Natural killer cell (primary cell): ENCODE measurements around the gene GGT6. TPM values are rescaled to one million over a fixed set of nuclear protein-coding genes. Genes with fewer than 3 reads are reported as not detected.

ENCODE experiments used
- ATAC-seq, 3 donors: fragments of 150-1000 bp in 2 of 3; fragments of 200-7000 bp in 1 of 3; cut with Tn5 transposase; 1 replicate in 1 of 3; 2 replicates in 2 of 3; pipeline ENCODE4 v1.10.0; 2021; ENCODE audit warnings: mild to moderate bottlenecking in 2 of 3, moderate library complexity in 2 of 3
- DNase-seq, 2 donors: peaks; one replicate each; pipeline versions ENCODE4 v3.0.0 to v3.0.0-alpha.2; 2013 to 2021; ENCODE audit warnings: mixed read lengths in 1 of 2
- H3K27ac ChIP-seq: one replicate; pipeline ENCODE4 v1.5.1; 2013; ENCODE audit warnings: mild to moderate bottlenecking, low read length
- H3K27me3 ChIP-seq: one replicate; pipeline ENCODE4 v1.6.1; 2013; ENCODE audit warnings: low read length; ENCODE audit not compliant: control insufficient read depth, insufficient read depth
- H3K36me3 ChIP-seq: one replicate; pipeline ENCODE4 v1.6.1; 2013; ENCODE audit warnings: low read length; ENCODE audit not compliant: control insufficient read depth, insufficient read depth
- H3K4me1 ChIP-seq: one replicate; pipeline ENCODE4 v1.6.1; 2013; ENCODE audit warnings: low read length; ENCODE audit not compliant: control insufficient read depth, insufficient read depth
- H3K4me3 ChIP-seq: one replicate; pipeline ENCODE4 v1.5.1; 2013; ENCODE audit warnings: low read length
- H3K9me3 ChIP-seq: one replicate; pipeline ENCODE4 v1.6.1; 2013; ENCODE audit warnings: low read length; ENCODE audit not compliant: control insufficient read depth, insufficient read depth
- H3K27ac Mint-ChIP-seq, 2 donors: one replicate each; pipeline ENCODE4 v1.8.0; 2022; ENCODE audit warnings: mild to moderate bottlenecking in 2 of 2, mixed read lengths in 2 of 2, moderate library complexity in 1 of 2
- H3K27me3 Mint-ChIP-seq, 2 donors: one replicate each; pipeline ENCODE4 v1.8.0; 2022; ENCODE audit warnings: low read depth in 2 of 2, mixed read lengths in 2 of 2
- H3K36me3 Mint-ChIP-seq: one replicate; pipeline ENCODE4 v1.8.0; 2022; ENCODE audit warnings: mixed read lengths
- H3K4me1 Mint-ChIP-seq, 2 donors: one replicate each; pipeline ENCODE4 v1.8.0; 2022; ENCODE audit warnings: mixed read lengths in 2 of 2
- H3K4me3 Mint-ChIP-seq: one replicate; pipeline ENCODE4 v1.8.0; 2022; ENCODE audit warnings: mild to moderate bottlenecking, moderate library complexity, mixed read lengths
- H3K9me3 Mint-ChIP-seq, 2 donors: one replicate each; pipeline ENCODE4 v1.8.0; 2022; ENCODE audit warnings: mixed read lengths in 2 of 2
- CTCF ChIP-seq: fragments of 200-600 bp; IDR thresholded peaks from one replicate; pipeline ENCODE4 v1.8.0; 2022; ENCODE audit warnings: antibody characterized with exemption
- WGBS: methylation state at CpG from one replicate; pipeline ENCODE4 v1.1.7; 2013; ENCODE audit warnings: missing lambda C conversion rate; ENCODE audit not compliant: insufficient coverage; 5-methylcytosine and 5-hydroxymethylcytosine counted together
- intact Hi-C: fragments of 100-400 bp; cut with micrococcal nuclease; formaldehyde crosslinking; loops from one replicate; pipeline ENCODE4 v1.14.2; 2022
- total RNA-seq, 4 donors: library from RNA; stranded (reverse); fragments of 120-200 nt in 1 of 4; gene quantifications; one replicate each; pipeline versions ENCODE4 v1.2.3 to v1.2.4, GENCODE V29; 2013 to 2022

Gene GGT6
- total RNA-seq, 3 donors from 2014 or later (not counting 1 experiment from before 2014, with no cell fraction given): not detected

- H3K4me3 Mint-ChIP-seq: no peak overlapping the region
- TF ChIP-seq CTCF: no peak
- intact Hi-C loops: no loop called here
- no peaks in the 10 kb centered on the region for H3K9me3 Mint-ChIP-seq
- no peak overlapping the region for H3K27ac ChIP-seq
- no peak overlapping the region for H3K27ac Mint-ChIP-seq
- peaks cover 0 to 10% of the 10 kb centered on the region in 2 donors for H3K27me3 Mint-ChIP-seq
- H3K27me3 ChIP-seq: no peaks in the 10 kb centered on the region
- peaks cover 8% of the 10 kb centered on the region for H3K4me1 ChIP-seq
- WGBS: 91% methylated on average over 17 of the region's 17 CpGs
- peaks cover 0 to 5% of the 10 kb centered on the region in 2 donors for H3K4me1 Mint-ChIP-seq
- no peak overlapping the region for H3K4me3 ChIP-seq
- no peaks in the 10 kb centered on the region for H3K9me3 ChIP-seq
- no peaks in the 10 kb centered on the region for H3K36me3 Mint-ChIP-seq
- ATAC-seq: no peak
- no peaks in the 10 kb centered on the region for H3K36me3 ChIP-seq
- no peak for DNase-seq
Measured at GRCh38 chr17:4531988-4532736, 28.2 kb downstream of the GGT6 start.

GRCh38 chr17:4530799-4531730, 29.3 kb downstream of the GGT6 start:
- ATAC-seq (no peak), DNase-seq (no peak)
- Mint-ChIP-seq H3K36me3 (no peaks in the 10 kb centered on the region), H3K27me3 (peaks cover 0 to 10% of the 10 kb centered on the region in 2 donors), H3K4me3 (no peak overlapping the region), H3K4me1 (peaks cover 0 to 5% of the 10 kb centered on the region in 2 donors), H3K27ac (no peak overlapping the region), H3K9me3 (no peaks in the 10 kb centered on the region)
- intact Hi-C loops: no loop called here
- Histone ChIP-seq H3K4me1 (peaks cover 8% of the 10 kb centered on the region), H3K4me3 (no peak overlapping the region), H3K9me3 (no peaks in the 10 kb centered on the region), H3K27ac (no peak overlapping the region), H3K27me3 (no peaks in the 10 kb centered on the region), H3K36me3 (no peaks in the 10 kb centered on the region)
- no peak for TF ChIP-seq CTCF
- 81% methylated on average over 30 of the region's 30 CpGs for WGBS

- no peak overlapping the region for H3K27ac ChIP-seq
- no peak for ATAC-seq
- DNase-seq: no peak
- Mint-ChIP-seq H3K36me3 (no peaks in the 10 kb centered on the region), H3K9me3 (no peaks in the 10 kb centered on the region), H3K4me1 (peaks cover 0 to 5% of the 10 kb centered on the region in 2 donors), H3K27ac (no peak overlapping the region), H3K27me3 (peaks cover 0 to 10% of the 10 kb centered on the region in 2 donors), H3K4me3 (no peak overlapping the region)
- H3K27me3 ChIP-seq: no peaks in the 10 kb centered on the region
- 91% methylated on average over 11 of the region's 13 CpGs for WGBS
- no peak overlapping the region for H3K4me3 ChIP-seq
- no peaks in the 10 kb centered on the region for H3K36me3 ChIP-seq
- TF ChIP-seq CTCF: no peak
- H3K4me1 ChIP-seq: peaks cover 8% of the 10 kb centered on the region
- H3K9me3 ChIP-seq: no peaks in the 10 kb centered on the region
- intact Hi-C loops: no loop called here
Measured at GRCh38 chr17:4529533-4530152, 30.7 kb downstream of the GGT6 start.
